NCI-H1694 treated with DMSO at 0.1 percent for 48 hours (cell line): ENCODE measurements around the gene USP14.
A peak's percentile ranks its signal among the peaks of the same experiment; 100 is the strongest.

Source experiments
- DNase-seq: peaks from one replicate; lab custom pipeline; 2025; lab: John Stamatoyannopoulos, UW

Gene USP14

GRCh38 chr18:227902-228301 is 69.5 kb downstream of the USP14 start:
- no peak for DNase-seq

DNA sequence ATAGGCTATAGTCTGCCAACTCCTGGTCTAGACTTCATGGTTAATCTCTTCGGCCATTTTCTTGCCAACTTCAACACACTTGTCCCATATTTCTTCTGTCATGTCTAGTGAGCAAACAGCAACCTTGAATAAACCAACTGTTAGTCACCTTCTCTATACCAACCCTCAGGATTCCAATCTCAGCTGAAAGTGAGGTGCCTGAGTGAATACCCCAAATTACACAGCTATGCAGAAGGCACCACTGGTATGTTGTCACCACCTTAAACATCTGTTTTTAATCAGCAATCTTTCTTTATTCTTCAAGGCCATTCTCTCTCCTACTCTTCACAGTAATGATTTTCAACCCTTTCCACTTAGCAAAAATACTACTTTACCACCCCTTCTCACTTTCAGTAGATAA is 70.2 kb downstream of the USP14 start:
- no peak for DNase-seq

DNA sequence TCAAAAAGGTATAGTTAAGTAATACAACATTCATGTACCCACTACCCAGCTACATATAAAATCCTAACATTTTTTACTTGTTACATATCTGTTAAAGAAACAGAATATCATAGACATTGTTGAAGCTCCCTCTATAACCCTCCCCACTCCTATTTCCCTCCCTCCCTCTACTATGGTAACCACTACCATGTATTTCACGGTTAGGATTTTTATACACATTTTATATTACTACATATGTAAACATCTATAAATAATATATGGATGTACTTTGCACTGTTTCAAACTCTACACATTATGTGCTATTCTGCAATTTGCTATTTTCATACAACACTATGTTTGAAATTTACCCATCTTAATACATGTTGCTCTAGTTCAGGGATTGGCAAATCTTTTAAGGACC is 73.2 kb downstream of the USP14 start:
- no peak for DNase-seq

GRCh38 chr18:240175-240574 is 81.8 kb downstream of the USP14 start:
- no peak for DNase-seq

GRCh38 chr18:245282-245847 is 87.0 kb downstream of the USP14 start:
- no peak for DNase-seq

GRCh38 chr18:248053-248452 is 89.7 kb downstream of the USP14 start:
- no peak for DNase-seq

DNA sequence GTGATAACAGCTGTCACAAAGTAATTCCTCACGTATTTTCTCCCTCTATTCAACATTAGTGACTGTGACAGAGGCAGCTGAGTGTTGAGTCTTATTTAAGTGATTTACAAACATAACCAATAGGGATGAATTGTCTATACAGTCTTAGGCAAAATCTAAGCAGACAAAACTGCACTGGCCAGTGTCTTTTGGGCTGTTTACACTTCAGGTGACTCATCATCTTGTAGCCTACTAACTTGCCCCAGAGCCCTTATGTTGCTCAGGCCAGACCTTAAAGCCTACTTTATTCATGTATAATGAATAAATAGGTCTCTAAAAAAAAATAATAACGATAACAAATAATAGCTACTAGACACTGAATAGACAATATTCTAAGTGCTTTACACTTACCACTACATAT is 92.3 kb downstream of the USP14 start:
- DNase-seq = peak; percentile 95

DNA sequence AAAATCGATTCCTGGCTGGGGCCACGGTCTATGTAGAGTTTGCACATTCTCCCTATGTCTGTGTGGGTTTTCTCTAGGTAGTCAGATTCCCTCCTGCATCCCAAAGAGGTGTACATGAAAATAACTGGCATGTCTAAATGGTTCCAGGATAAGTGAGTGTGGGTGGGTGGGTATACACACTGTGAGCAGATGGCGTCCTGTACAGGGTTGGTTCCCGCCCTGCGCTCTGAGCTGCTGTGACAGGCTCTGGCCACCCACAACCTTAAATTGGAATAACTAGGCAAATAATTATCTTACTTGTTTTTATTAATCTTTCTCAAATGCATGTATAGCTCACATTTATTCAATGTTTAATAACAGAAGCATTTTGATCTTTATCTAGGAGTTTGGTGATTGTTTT is 93.2 kb downstream of the USP14 start:
- DNase-seq = peak; percentile 85

- DNase-seq = no peak
Observed at GRCh38 chr18:253121-253520, 94.8 kb downstream of the USP14 start.

DNA sequence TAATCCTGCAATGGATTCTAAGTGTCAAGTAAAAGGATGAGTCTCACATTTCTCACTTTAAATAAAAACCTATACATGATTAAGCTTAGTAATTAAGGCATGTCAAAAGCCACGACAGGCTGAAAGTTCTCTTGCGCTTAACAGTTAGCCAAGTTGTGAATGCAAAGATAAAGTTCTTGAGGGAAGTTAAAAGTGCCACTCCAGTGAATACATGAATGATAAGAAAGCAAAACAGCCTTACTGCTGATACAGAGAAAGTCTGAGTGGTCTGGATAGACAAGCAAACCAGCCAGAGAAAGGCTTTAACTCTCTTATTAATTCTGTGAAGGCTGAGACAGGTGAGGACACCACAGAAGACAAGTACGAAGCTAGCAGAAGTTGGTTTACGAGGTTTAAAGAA is 96.8 kb downstream of the USP14 start:
- no peak for DNase-seq

DNA sequence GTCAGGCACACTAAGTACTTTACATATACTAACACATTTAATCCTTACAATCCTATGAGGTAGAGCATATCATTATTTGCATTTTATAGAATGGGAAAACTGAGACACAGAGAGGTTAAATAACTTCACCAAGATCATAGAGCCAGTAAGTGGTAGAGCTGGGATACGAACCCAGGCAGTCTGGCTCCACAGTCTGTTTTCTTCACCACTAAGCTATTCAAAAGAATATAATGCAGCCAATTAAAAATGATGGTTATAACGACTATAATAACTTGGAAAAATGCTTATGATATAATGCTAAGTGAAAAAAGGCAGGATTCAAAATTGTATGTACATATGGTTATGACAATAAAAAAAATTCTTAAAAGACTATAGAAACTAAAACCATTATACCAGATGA is 102.2 kb downstream of the USP14 start:
- DNase-seq = no peak

GRCh38 chr18:261398-262073 is 103.2 kb downstream of the USP14 start:
- no peak for DNase-seq
